ENCODE data around the gene GPT2. TPM values are rescaled to one million over a fixed set of nuclear protein-coding genes. Genes with fewer than 3 reads are reported as not detected.

The GPT2 gene
- total RNA-seq, 1 donor from 2014 or later = 93.1 TPM

DNA sequence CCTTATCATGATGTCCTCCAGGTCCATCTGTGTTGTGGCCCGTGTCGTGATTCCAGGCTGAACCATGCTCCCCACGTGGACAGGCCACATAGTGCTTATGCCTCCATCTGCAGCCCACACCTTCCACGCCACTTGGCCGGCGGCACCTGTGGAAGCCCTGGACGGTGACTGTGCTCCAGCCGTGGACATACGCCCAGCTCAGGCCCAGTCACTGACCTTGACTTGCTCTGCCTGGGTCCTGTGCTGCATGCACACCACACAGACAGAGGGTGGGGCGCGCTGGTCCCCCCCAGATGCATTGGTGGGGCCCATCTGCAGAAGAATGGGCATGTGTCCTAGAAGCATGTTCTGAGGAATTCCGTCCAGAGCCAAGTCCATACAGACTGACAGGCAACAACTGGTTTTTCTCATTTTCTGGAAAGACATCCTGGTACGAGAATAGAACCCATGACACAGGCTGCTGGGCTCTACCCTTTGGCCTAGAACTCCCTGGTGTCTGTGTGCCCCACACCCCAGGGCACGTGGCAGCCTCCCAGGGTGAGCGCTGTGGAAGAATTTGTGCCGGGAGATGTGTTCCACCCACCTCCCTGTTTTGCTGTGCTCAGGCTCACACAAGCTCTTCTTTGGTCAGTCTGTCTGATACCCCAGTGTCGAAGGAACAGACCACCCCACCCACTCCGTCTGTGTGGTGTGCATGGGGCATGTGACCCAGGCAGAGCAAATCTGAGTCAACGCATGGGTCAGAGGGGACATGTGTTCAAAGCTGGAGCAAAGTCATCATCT lies 39.5 kb downstream of the GPT2 start:
- no peak for DNase-seq (ENCODE audit: low spot score, unreplicated experiment)
- H3K27ac Mint-ChIP-seq = no peak overlapping the region
- no peak overlapping the region for H3K4me3 Mint-ChIP-seq (ENCODE audit: low read depth)
- peaks cover 22% of the 10 kb centered on the region for H3K4me1 Mint-ChIP-seq (ENCODE audit: low read depth)
- TF ChIP-seq, protein P1, sequence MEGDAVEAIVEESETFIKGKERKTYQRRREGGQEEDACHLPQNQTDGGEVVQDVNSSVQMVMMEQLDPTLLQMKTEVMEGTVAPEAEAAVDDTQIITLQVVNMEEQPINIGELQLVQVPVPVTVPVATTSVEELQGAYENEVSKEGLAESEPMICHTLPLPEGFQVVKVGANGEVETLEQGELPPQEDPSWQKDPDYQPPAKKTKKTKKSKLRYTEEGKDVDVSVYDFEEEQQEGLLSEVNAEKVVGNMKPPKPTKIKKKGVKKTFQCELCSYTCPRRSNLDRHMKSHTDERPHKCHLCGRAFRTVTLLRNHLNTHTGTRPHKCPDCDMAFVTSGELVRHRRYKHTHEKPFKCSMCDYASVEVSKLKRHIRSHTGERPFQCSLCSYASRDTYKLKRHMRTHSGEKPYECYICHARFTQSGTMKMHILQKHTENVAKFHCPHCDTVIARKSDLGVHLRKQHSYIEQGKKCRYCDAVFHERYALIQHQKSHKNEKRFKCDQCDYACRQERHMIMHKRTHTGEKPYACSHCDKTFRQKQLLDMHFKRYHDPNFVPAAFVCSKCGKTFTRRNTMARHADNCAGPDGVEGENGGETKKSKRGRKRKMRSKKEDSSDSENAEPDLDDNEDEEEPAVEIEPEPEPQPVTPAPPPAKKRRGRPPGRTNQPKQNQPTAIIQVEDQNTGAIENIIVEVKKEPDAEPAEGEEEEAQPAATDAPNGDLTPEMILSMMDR (IDR thresholded peaks at IDR 0.05; ENCODE audit: unreplicated experiment) = no peak
- peaks cover 34% of the 10 kb centered on the region for H3K36me3 Mint-ChIP-seq (ENCODE audit: insufficient read depth)
- H3K9me3 Mint-ChIP-seq (ENCODE audit: low read depth) = no peaks in the 10 kb centered on the region
- H3K27me3 Mint-ChIP-seq = no peaks in the 10 kb centered on the region

DNA sequence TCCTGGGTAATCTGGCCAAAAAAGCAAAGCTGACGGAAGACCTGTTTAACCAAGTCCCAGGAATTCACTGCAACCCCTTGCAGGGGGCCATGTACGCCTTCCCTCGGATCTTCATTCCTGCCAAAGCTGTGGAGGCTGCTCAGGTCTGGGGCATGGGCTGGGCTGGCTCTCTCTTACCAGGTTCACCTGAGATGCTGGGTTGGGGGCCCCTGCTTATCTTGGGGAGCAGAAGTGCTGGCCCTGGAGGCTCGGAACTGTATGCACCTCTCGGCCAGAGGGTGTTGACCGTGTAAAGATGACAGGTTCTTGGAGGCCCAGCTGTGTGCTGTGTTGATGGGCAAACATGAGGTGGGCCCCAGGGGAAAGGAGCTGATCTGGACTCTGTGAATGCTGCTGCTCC lies 40.2 kb downstream of the GPT2 start:
- Mint-ChIP-seq H3K36me3 (ENCODE audit: insufficient read depth) (peaks cover 39% of the 10 kb centered on the region), H3K9me3 (ENCODE audit: low read depth) (no peaks in the 10 kb centered on the region), H3K4me3 (ENCODE audit: low read depth) (no peak overlapping the region), H3K4me1 (ENCODE audit: low read depth) (peaks cover 15% of the 10 kb centered on the region), H3K27me3 (no peaks in the 10 kb centered on the region), H3K27ac (no peak overlapping the region)
- TF ChIP-seq, protein P1 (IDR thresholded peaks at IDR 0.05; ENCODE audit: unreplicated experiment) = no peak
- DNase-seq (ENCODE audit: low spot score, unreplicated experiment) = no peak

DNA sequence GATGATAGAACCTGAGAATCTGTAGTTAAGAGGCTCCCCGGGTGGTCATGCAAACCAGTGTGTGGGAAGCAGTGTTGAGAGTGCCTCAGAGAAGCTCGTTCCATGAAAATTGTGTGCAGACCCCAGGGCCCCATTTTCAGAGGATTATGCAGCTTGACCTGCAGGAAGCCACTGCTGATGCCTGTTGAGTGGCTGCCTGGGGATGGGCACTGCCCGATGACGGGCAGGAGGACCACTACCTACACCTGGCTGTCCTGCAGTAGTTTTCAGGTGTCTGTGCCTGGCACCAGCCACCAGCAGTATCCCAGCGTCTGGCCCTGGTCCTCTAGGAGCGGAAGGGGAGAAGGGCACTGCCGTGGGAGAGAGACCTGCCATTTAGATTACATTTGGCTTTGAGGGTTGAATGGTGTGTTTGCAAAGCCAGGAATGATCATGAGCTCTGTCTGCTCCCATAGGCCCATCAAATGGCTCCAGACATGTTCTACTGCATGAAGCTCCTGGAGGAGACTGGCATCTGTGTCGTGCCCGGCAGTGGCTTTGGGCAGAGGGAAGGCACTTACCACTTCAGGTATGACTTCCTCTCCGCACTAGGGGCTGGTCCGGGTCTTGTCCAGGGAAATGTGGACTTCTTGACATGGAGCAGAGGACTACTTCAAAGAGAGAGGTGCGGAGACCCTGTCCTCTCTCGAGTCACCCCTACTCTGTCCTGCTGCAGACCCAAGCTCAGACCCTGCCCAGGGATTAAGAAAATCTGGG lies 42.5 kb downstream of the GPT2 start:
- Mint-ChIP-seq H3K4me1 (ENCODE audit: low read depth) (no peaks in the 10 kb centered on the region), H3K9me3 (ENCODE audit: low read depth) (no peaks in the 10 kb centered on the region), H3K4me3 (ENCODE audit: low read depth) (no peak overlapping the region), H3K27ac (no peak overlapping the region), H3K27me3 (no peaks in the 10 kb centered on the region), H3K36me3 (ENCODE audit: insufficient read depth) (peaks cover 33% of the 10 kb centered on the region)
- TF ChIP-seq, protein P1 (IDR thresholded peaks at IDR 0.05; ENCODE audit: unreplicated experiment) = no peak
- DNase-seq (ENCODE audit: low spot score, unreplicated experiment) = no peak

DNA sequence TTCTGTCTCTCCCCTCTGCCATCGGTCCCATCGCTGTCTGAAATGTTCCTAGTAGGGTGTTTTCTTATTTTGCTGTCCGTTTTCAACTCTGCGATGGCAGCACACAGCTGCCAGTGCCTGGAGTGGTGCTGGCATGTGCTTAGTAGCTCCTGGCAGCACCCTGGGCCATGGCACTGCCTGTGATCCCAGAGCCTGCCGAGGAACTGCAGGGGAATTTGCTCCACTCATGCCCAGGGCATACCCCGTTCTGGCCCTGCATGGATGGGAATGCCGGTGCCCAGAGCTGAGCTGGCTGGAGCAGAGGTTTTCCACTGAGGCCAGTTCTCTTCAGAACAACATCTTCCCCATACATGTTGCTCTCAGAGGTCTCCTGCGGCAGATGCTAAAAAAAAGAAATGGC lies 43.1 kb downstream of the GPT2 start:
- DNase-seq (ENCODE audit: low spot score, unreplicated experiment) = no peak
- peaks cover 30% of the 10 kb centered on the region for H3K36me3 Mint-ChIP-seq (ENCODE audit: insufficient read depth)
- no peaks in the 10 kb centered on the region for H3K27me3 Mint-ChIP-seq
- no peaks in the 10 kb centered on the region for H3K4me1 Mint-ChIP-seq (ENCODE audit: low read depth)
- peak overlapping the region; percentile 83 for H3K27ac Mint-ChIP-seq
- TF ChIP-seq, protein P1 (IDR thresholded peaks at IDR 0.05; ENCODE audit: unreplicated experiment) = no peak
- H3K9me3 Mint-ChIP-seq (ENCODE audit: low read depth) = no peaks in the 10 kb centered on the region
- no peak overlapping the region for H3K4me3 Mint-ChIP-seq (ENCODE audit: low read depth)

DNA sequence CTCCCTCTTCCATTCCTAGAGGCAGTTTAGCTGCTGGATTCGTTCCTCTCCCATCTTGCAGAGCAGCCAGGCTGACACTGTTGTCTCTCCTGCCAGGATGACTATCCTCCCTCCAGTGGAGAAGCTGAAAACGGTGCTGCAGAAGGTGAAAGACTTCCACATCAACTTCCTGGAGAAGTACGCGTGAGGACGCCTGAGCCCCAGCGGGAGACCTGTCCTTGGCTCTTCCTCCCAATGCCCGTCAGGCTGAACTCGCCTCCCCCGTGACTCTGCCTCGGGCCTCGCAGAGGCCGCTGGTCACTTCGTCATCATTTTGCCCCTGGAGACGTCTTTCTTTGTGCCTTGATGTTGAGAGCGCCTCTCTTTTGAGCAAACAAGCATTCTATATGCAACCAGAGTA lies 44.6 kb downstream of the GPT2 start:
- Mint-ChIP-seq H3K9me3 (ENCODE audit: low read depth) (no peaks in the 10 kb centered on the region), H3K27ac (no peak overlapping the region), H3K27me3 (no peaks in the 10 kb centered on the region), H3K4me1 (ENCODE audit: low read depth) (no peaks in the 10 kb centered on the region), H3K4me3 (ENCODE audit: low read depth) (no peak overlapping the region), H3K36me3 (ENCODE audit: insufficient read depth) (peaks cover 24% of the 10 kb centered on the region)
- TF ChIP-seq, protein P1 (IDR thresholded peaks at IDR 0.05; ENCODE audit: unreplicated experiment) = no peak
- DNase-seq (ENCODE audit: low spot score, unreplicated experiment) = no peak
